Epithelial cell of esophagus (primary cell): Measurements from ENCODE around the gene PLS1.
"Not testable (repeated sequence)": the region's sequence is repeated elsewhere in the genome, so short reads cannot be mapped to it uniquely, and the experiment has no call there.

Experiments
- DNase-seq: peaks from one replicate; pipeline ENCODE4 v3.0.0; 2010; ENCODE audit warnings: low read depth
- H3K4me3 ChIP-seq: 2 replicates; pipeline ENCODE4 v1.5.1; 2011; ENCODE audit warnings: mild to moderate bottlenecking, low read length, control low read depth
- TF ChIP-seq, protein P1 (sequence below): IDR thresholded peaks from 2 replicates; pipeline ENCODE4 v1.5.1; 2011; ENCODE audit warnings: low read depth, mild to moderate bottlenecking, low read length, control low read depth, inconsistent platforms; ENCODE audit not compliant: insufficient read depth; ENCODE audit errors: missing control alignments

The PLS1 gene

DNA sequence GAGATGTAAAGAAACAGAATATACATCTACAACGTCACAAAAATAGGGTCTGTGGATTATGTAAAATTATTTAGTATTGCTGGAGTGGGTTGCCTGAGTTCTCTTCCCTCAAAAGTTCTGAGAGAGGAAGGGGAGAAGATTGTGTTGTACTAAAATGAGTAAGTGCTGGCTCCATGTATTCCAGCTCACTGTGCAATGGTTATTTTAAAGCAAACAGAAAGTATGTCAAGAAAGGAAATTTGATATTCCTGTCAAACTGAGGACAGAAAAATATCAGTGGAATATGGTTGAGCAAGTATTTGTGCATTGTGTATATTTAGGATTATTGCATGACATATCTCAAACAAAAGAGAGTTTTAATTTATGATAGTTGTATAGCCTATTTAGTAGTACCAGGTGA is 129.8 kb downstream of the PLS1 start:
- TF ChIP-seq, protein P1, sequence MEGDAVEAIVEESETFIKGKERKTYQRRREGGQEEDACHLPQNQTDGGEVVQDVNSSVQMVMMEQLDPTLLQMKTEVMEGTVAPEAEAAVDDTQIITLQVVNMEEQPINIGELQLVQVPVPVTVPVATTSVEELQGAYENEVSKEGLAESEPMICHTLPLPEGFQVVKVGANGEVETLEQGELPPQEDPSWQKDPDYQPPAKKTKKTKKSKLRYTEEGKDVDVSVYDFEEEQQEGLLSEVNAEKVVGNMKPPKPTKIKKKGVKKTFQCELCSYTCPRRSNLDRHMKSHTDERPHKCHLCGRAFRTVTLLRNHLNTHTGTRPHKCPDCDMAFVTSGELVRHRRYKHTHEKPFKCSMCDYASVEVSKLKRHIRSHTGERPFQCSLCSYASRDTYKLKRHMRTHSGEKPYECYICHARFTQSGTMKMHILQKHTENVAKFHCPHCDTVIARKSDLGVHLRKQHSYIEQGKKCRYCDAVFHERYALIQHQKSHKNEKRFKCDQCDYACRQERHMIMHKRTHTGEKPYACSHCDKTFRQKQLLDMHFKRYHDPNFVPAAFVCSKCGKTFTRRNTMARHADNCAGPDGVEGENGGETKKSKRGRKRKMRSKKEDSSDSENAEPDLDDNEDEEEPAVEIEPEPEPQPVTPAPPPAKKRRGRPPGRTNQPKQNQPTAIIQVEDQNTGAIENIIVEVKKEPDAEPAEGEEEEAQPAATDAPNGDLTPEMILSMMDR = no peak
- DNase-seq = no peak
- H3K4me3 ChIP-seq = no peak overlapping the region

DNA sequence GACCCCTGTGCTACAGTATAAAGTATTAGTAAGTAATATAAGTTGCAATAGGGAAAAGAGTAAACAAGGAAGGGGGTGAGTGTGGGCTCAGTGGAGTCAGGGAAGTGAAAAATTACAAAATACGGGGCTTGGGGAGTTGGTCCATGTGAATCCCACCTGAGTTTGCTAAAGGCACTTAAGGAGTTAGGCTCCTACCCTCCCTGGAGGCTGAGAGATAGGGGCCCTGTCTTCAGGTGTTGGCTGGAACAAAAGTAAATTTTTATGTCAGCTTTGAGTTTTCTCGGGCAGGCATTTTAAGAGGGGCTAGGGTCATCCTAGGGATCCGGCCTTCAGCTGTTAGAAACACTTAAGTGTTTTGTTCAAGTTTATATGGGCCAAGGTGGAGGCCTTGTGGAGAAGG is 135.9 kb downstream of the PLS1 start:
- TF ChIP-seq, protein P1 = no peak
- no peak overlapping the region for H3K4me3 ChIP-seq
- no peak for DNase-seq

DNA sequence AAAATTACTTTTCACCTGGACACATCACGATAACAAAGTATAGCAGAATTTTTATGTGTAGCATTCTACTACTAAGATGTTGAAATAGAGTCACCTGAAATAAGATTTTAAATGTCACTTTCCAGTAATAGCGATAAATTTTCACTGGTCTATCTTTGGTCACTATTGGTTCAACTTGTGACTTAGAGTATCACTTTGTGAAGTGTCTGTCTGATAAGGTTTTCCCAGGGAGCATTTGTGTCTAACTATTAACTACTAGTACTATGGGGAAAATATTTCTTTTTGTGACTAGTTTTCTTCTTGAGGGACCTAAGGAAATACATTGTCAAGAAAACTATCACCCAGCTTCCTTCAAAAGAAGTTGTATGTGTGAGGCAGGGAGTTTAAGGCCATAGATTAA is 138.6 kb downstream of the PLS1 start:
- TF ChIP-seq, protein P1 = no peak
- DNase-seq = no peak
- no peak overlapping the region for H3K4me3 ChIP-seq

DNA sequence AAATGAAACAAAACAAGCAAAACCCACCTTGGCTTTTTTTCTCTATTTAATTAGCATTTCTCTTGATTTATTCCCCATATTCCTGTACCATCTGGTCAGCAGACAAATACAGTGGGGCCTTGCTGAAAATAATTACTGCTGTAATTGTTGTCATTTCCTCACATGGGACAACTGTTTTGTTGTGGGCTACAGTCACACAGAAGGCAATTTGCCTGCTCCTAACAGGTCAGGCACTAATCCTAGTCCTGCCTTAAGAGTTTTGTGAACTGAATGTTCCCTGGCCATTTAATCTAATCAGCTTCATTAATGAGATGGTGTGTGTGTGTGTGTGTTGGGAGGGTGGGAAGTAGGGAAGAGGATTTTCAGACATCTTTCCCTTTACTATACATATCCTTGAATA is 139.3 kb downstream of the PLS1 start:
- no peak overlapping the region for H3K4me3 ChIP-seq
- TF ChIP-seq, protein P1 = no peak
- no peak for DNase-seq

DNA sequence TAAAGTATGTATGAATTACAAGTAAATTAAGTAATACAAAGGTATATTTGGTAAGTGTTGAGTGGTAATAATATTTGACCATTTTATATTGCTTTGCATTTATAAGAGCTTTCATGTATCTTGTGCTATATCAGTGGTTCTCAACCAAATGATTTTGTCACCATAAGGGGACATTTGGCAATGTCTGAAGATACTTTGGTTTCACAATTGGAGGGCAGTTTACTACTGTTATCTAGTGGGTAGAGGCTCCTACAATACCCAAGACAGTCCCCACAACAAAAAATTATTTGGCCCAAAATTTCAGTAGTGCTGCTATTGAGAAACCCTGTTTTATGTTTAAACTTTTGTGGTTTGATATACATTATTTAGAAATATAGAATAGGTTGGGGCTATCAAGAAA is 142.2 kb downstream of the PLS1 start:
- no peak for DNase-seq
- TF ChIP-seq, protein P1 = no peak
- no peak overlapping the region for H3K4me3 ChIP-seq

DNA sequence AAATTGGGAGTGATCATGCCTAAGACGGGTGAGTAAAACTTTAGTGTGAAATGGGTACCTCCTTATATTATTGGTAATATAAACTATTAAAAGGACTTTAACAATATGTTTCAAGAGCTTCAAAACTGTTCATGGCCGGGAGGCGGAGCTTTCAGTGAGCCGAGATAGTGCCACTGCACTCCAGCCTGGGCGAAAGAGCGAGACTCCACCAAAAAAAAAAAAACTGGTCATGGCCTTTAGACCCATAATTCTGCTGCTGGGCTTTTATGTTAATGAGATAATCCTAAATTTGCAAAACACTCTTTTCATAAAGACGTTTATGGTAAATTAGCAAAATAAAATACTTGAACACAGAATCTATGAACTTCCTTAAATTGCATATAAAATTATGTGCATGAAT is 150.5 kb downstream of the PLS1 start:
- DNase-seq = no peak
- TF ChIP-seq, protein P1 = no peak
- H3K4me3 ChIP-seq = no peak overlapping the region

DNA sequence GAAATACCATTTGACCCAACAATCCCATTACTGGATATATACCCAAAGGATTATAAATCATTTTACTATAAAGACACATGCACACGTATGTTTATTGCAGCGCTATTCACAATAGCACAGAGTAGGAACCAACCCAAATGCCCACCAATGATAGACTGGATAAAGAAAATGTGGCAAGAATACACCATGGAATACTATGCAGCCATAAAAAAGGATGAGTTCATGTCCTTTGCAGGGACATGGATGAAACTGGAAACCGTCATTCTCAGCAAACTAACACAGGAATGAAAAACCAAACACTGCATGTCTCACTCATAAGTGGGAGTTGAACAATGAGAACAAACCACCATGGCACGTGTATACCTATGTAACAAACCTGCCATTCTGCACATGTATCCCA is 154.3 kb downstream of the PLS1 start:
- DNase-seq, H3K4me3 ChIP-seq: not testable (repeated sequence)

DNA sequence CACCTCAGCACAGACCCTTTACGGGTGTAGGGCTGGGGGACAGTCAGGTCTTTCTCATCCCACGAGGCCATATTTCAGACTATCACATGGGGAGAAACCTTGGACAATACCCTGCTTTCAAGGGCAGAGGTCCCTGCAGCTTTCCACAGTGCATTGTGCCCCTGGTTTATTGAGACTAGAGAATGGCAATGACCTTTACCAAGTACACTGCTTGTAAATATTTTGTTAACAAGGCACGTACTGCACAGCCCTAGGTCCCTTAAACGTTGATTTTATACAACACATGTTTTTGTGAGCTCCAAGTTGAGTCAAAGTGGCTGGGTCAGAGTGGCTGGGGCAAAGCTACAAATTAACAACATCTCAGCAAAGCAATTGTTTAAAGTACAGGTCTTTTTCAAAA is 156.4 kb downstream of the PLS1 start:
- not testable (repeated sequence) for H3K4me3 ChIP-seq, DNase-seq
